ENCODE results near the gene ATG9A.
A peak's percentile ranks its signal among the peaks of the same experiment; 100 is the strongest.

ATG9A gene

GRCh38 chr2:219219784-219220532 lies 9.5 kb downstream of the ATG9A start:
- no peak for DNase-seq

- DNase-seq = peak; percentile 79
These were observed 10.4 kb downstream of the ATG9A start, which contains the start of gene ABCB6 for GRCh38 chr2:219218732-219219701. ABCB6 (minus strand) TSS chr2:219218958; CDS start chr2:219218673, 285 bp downstream.

GRCh38 chr2:219218217-219218731 lies 11.2 kb downstream of the ATG9A start:
- no peak for DNase-seq

- no peak for DNase-seq
These were observed 12.9 kb downstream of the ATG9A start for GRCh38 chr2:219216535-219216915.

- no peak for DNase-seq
These were observed 13.4 kb downstream of the ATG9A start for GRCh38 chr2:219215871-219216534.

- no peak for DNase-seq
These were observed 14.7 kb downstream of the ATG9A start for GRCh38 chr2:219214786-219215185.

GRCh38 chr2:219214141-219214540 lies 15.3 kb downstream of the ATG9A start:
- DNase-seq = no peak

- no peak for DNase-seq
These were observed 15.9 kb downstream of the ATG9A start for GRCh38 chr2:219213486-219214071.

- no peak for DNase-seq
These were observed 16.4 kb downstream of the ATG9A start for GRCh38 chr2:219213026-219213415.

GRCh38 chr2:219210886-219211362 lies 18.5 kb downstream of the ATG9A start:
- DNase-seq = no peak

GRCh38 chr2:219210196-219210885 lies 19.1 kb downstream of the ATG9A start:
- DNase-seq = no peak

- no peak for DNase-seq
These were observed 19.9 kb downstream of the ATG9A start for GRCh38 chr2:219209236-219210195.

GRCh38 chr2:219207884-219208740 lies 21.3 kb downstream of the ATG9A start:
- DNase-seq = no peak

- no peak for DNase-seq
These were observed 22.1 kb downstream of the ATG9A start for GRCh38 chr2:219207134-219207883.

- DNase-seq = peak; percentile 95
These were observed 22.9 kb downstream of the ATG9A start, which contains the start of gene ZFAND2B for GRCh38 chr2:219206328-219207133. ZFAND2B (plus strand) TSS chr2:219206782; CDS start chr2:219206988, 206 bp downstream.

GRCh38 chr2:219205981-219206327 lies 23.5 kb downstream of the ATG9A start:
- no peak for DNase-seq

- no peak for DNase-seq
These were observed 24.3 kb downstream of the ATG9A start for GRCh38 chr2:219205165-219205538.
